ENCODE data around the gene PPY.
"Not testable (repeated sequence)": the region's sequence is repeated elsewhere in the genome, so short reads cannot be mapped to it uniquely, and the experiment has no call there.

Gene PPY

DNA sequence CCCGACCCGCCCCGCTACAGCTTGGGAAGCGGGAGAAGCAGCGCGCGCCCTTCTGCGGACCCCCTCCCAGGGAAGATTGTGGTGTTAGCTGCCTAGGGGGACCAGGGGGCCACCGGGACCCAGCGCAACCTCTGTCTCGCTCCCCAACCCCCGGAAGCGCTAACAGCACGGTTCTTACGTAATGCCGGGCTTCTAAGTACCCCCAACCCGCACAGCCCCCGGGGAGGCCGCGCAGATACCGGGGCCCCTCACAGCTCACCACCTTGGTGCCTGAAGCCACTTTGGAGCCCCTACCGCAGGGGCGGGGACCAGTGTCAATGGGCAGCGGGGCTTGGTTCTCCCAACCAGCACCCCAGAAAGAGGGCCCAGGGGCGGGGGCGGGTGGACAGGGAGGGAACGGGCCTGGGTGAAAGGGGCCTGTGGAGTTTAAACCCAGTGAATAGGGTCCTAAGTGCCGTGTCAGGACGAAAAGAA is 35.3 kb downstream of the PPY start:
- no peaks in the 10 kb centered on the region for H3K36me3 ChIP-seq (ENCODE audit: control insufficient read depth, insufficient read depth, low read length)
- peaks cover 4% of the 10 kb centered on the region for H3K4me1 ChIP-seq (ENCODE audit: control insufficient read depth, insufficient read depth, low read length)
- no peaks in the 10 kb centered on the region; the same call in 1 of the 2 replicates for H3K27me3 ChIP-seq (ENCODE audit: control insufficient read depth, insufficient read depth, low read length)
- WGBS (ENCODE audit: insufficient coverage, insufficient read length) = no CpG with 5 or more reads among the region's 29 CpGs
- H3K27ac ChIP-seq (ENCODE audit: low read length) = no peak overlapping the region
- peak overlapping the region; percentile 69; the same call in 1 of the 2 replicates for H3K4me3 ChIP-seq (ENCODE audit: low read length)
- no peaks in the 10 kb centered on the region for H3K9me3 ChIP-seq (ENCODE audit: control insufficient read depth, insufficient read depth, low read length)
- DNase-seq (ENCODE audit: low read depth, low spot score) = no peak

DNA sequence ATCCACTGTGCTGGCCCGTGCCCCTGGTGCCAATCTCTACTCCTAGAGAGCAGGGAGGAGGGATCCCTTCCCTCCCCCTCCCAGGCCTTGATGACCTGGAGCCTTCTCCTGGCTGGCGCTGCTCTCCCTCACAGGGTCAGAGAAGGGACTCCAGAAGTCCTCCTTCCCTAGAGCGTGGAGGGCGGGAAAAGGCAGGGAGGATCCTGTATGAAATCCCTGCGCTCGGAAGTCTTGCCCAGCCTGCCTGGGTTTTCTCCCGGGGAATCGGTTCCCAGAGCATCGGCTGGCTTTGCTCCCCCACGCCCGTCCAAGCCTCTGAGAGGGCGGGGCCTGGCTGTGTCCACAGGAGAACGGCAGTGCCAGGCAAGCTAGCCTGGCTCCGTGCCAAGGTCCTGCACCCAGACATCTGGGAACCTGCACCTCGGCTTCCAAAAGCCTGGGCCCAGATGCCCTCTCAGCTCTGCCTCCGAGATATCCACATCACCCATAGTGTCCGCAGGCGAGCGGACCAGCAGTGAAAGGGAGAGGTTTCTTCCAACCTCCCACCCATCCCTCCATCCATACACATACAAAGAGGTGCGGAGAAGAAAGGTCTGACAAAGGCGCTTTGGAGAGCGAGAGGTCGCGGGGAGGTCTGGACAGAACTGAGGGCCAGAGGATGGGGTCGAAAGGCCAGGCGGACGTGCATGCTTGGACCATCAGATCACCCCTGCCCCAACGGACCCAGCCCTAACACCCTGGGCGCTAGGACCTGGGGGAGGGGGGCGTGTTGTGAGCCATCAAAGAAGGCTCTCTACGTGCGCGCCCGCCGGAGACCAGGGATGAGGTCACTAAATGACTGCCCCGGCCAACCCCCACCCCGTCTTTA is 36.1 kb downstream of the PPY start:
- no CpG with 5 or more reads among the region's 37 CpGs for WGBS (ENCODE audit: insufficient coverage, insufficient read length)
- no peaks in the 10 kb centered on the region for H3K36me3 ChIP-seq (ENCODE audit: control insufficient read depth, insufficient read depth, low read length)
- H3K9me3 ChIP-seq (ENCODE audit: control insufficient read depth, insufficient read depth, low read length) = no peaks in the 10 kb centered on the region
- peaks cover 6% of the 10 kb centered on the region for H3K4me1 ChIP-seq (ENCODE audit: control insufficient read depth, insufficient read depth, low read length)
- peak overlapping the region; percentile 69; the same call in 1 of the 2 replicates for H3K4me3 ChIP-seq (ENCODE audit: low read length)
- no peak for DNase-seq (ENCODE audit: low read depth, low spot score)
- H3K27me3 ChIP-seq (ENCODE audit: control insufficient read depth, insufficient read depth, low read length) = no peaks in the 10 kb centered on the region; the same call in 1 of the 2 replicates
- H3K27ac ChIP-seq (ENCODE audit: low read length) = no peak overlapping the region

DNA sequence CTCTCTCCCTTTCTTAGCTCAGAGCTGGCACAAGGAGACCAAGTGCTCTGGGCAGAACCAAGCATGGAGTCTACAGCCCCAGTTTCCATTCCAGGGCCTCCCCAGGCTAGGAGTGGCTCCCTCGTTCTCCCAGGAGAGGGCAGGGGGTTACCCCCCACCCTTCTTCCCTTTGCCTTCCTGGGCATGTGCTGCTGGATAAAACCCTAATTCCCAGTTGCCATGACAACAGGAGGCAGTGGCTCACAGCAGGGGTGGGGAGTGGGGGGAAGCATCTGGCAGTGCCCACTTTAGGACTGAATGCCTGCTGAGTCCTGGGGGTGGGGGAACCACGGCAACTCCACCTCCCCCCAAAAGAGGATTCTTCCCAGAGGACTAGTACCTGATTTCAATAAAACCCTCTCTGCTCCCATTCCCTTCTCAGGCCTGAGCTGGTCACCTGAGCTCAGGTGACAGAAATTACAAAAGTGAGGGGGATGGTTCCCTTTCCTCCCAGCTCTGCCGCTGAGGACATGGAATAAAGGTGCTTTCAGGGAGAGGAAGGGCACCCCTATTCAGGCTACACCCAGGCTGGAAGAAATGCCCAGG is 36.8 kb downstream of the PPY start:
- no peaks in the 10 kb centered on the region for H3K9me3 ChIP-seq (ENCODE audit: control insufficient read depth, insufficient read depth, low read length)
- H3K4me3 ChIP-seq (ENCODE audit: low read length) = peak overlapping the region; percentile 69; the same call in 1 of the 2 replicates
- DNase-seq (ENCODE audit: low read depth, low spot score) = no peak
- peaks cover 8% of the 10 kb centered on the region for H3K4me1 ChIP-seq (ENCODE audit: control insufficient read depth, insufficient read depth, low read length)
- H3K27me3 ChIP-seq (ENCODE audit: control insufficient read depth, insufficient read depth, low read length) = no peaks in the 10 kb centered on the region; the same call in 1 of the 2 replicates
- no peak overlapping the region for H3K27ac ChIP-seq (ENCODE audit: low read length)
- no CpG with 5 or more reads among the region's 3 CpGs for WGBS (ENCODE audit: insufficient coverage, insufficient read length)
- H3K36me3 ChIP-seq (ENCODE audit: control insufficient read depth, insufficient read depth, low read length) = no peaks in the 10 kb centered on the region

DNA sequence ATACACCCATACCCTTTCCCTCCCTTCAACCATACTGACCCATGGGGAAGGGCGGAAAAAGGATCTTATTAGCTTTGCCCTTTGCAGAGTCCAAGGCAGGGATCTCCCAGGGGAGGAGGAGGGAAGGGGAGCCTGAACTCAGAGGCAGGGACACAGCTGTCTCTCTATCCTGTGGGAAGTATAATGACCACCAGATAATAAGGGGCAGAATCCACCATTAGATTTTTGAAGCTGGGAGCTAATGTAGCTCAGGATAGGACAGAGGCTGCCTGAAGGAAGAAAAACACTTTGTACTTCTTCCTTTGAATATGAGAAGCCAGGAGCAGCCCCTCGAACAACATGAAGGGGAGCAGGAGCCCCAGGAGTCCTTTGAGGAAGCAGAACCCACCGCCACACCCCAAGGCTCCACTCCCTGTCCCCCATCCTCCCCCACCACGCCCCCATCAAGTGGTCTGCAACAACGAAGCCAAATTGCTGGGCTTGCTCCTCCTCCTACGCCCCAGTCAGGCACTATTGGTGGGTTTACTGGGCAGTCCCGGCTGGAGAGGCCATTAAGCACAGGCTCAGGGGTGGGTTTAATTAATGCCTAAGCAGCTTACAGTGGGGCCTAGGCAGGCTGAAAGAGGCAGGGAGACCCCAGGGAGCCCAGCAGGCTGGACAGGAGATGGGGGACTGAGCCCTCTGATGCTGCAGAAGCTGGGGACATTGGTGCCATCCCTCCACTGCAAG is 40.3 kb downstream of the PPY start:
- Histone ChIP-seq H3K36me3 (ENCODE audit: control insufficient read depth, insufficient read depth, low read length) (no peaks in the 10 kb centered on the region), H3K4me3 (ENCODE audit: low read length) (no peak overlapping the region), H3K4me1 (ENCODE audit: control insufficient read depth, insufficient read depth, low read length) (peaks cover 11% of the 10 kb centered on the region), H3K27me3 (ENCODE audit: control insufficient read depth, insufficient read depth, low read length) (no peaks in the 10 kb centered on the region; the same call in 1 of the 2 replicates), H3K9me3 (ENCODE audit: control insufficient read depth, insufficient read depth, low read length) (no peaks in the 10 kb centered on the region), H3K27ac (ENCODE audit: low read length) (no peak overlapping the region)
- WGBS (ENCODE audit: insufficient coverage, insufficient read length) = no CpG with 5 or more reads among the region's 7 CpGs
- DNase-seq (ENCODE audit: low read depth, low spot score) = no peak

DNA sequence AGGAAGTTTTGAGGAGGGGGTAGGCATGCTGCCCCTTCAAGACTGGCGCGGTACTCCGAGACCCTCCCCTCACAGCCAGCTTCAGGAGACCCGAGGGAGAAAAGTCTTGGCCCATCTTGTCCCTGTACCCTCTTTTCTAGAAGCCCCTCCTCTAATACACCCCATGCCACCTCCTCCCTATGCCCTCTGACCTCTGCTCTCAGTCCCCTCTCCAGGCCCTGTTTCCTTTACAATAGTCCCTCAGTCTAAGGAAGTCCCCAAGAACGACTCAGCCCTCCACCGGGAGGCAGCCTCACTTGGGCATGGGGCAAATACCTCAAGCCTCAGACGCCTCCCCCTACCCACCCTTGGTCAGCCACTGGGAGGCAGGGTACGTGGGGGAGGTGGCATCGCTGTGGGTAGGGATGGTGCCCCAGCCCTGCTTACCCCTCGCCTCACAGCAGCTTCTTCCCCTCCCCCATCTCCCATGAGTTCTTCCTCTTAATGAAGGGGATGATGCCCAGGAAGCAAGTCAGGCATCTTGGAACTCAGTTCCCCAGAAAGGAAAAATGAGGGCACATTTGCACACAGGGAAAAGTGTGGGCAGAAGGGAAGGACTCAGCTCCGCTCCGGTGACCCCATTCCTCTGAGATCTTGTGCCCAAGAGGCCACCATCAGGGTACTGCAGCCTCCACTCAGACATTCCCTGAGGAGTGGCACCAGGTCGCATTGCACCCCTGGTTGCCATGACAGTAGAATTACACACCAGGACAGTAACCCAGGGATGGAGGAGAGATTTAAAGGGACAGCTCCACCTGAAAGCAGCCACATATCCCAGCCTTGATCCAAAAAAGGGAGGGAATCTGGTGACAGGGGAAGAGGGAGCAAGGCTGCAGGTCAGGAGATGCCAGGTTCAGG is 41.2 kb downstream of the PPY start:
- no peaks in the 10 kb centered on the region for H3K36me3 ChIP-seq (ENCODE audit: control insufficient read depth, insufficient read depth, low read length)
- H3K27me3 ChIP-seq (ENCODE audit: control insufficient read depth, insufficient read depth, low read length) = no peaks in the 10 kb centered on the region; the same call in 1 of the 2 replicates
- peak overlapping the region; percentile 50; the same call in 1 of the 2 replicates for H3K4me3 ChIP-seq (ENCODE audit: low read length)
- no peak for DNase-seq (ENCODE audit: low read depth, low spot score)
- no peak overlapping the region for H3K27ac ChIP-seq (ENCODE audit: low read length)
- H3K9me3 ChIP-seq (ENCODE audit: control insufficient read depth, insufficient read depth, low read length) = no peaks in the 10 kb centered on the region
- WGBS (ENCODE audit: insufficient coverage, insufficient read length) = no CpG with 5 or more reads among the region's 13 CpGs
- H3K4me1 ChIP-seq (ENCODE audit: control insufficient read depth, insufficient read depth, low read length) = peaks cover 11% of the 10 kb centered on the region

GRCh38 chr17:43900183-43900857 is 42.0 kb downstream of the PPY start:
- Histone ChIP-seq H3K27ac (ENCODE audit: low read length) (no peak overlapping the region), H3K4me1 (ENCODE audit: control insufficient read depth, insufficient read depth, low read length) (peaks cover 8% of the 10 kb centered on the region), H3K4me3 (ENCODE audit: low read length) (peak overlapping the region; percentile 50; the same call in 1 of the 2 replicates), H3K27me3 (ENCODE audit: control insufficient read depth, insufficient read depth, low read length) (no peaks in the 10 kb centered on the region; the same call in 1 of the 2 replicates), H3K9me3 (ENCODE audit: control insufficient read depth, insufficient read depth, low read length) (no peaks in the 10 kb centered on the region), H3K36me3 (ENCODE audit: control insufficient read depth, insufficient read depth, low read length) (no peaks in the 10 kb centered on the region)
- DNase-seq (ENCODE audit: low read depth, low spot score) = no peak
- WGBS (ENCODE audit: insufficient coverage, insufficient read length) = no CpG with 5 or more reads among the region's 31 CpGs

DNA sequence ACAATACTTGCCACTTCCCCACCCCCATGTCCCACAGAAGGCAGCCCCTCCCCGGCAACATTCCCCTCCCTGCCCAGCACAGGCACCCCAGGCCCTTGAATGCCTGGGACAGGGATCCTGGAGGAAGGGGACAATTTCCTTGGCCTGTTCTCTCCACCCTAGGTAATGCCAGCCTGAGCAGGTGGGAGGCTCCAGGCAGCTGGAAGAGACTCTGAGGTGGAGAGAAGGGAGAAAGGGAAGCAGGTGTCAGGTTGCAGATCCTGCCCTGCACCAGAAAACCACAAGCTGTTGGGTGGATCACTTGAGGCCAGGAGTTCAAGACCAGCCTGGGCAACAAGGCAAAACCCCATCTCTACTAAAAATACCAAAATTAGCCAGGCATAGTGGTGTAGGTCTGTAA is 43.8 kb downstream of the PPY start:
- no peaks in the 10 kb centered on the region for H3K36me3 ChIP-seq (ENCODE audit: control insufficient read depth, insufficient read depth, low read length)
- H3K9me3 ChIP-seq (ENCODE audit: control insufficient read depth, insufficient read depth, low read length) = no peaks in the 10 kb centered on the region
- H3K27me3 ChIP-seq (ENCODE audit: control insufficient read depth, insufficient read depth, low read length) = no peaks in the 10 kb centered on the region; the same call in 1 of the 2 replicates
- DNase-seq (ENCODE audit: low read depth, low spot score) = no peak
- no peak overlapping the region for H3K27ac ChIP-seq (ENCODE audit: low read length)
- WGBS (ENCODE audit: insufficient coverage, insufficient read length) = no CpG with 5 or more reads among the region's 1 CpG
- H3K4me3 ChIP-seq (ENCODE audit: low read length) = no peak overlapping the region
- peaks cover 7% of the 10 kb centered on the region for H3K4me1 ChIP-seq (ENCODE audit: control insufficient read depth, insufficient read depth, low read length)

GRCh38 chr17:43897831-43898230 is 44.4 kb downstream of the PPY start:
- Histone ChIP-seq H3K4me3 (ENCODE audit: low read length) (no peak overlapping the region), H3K36me3 (ENCODE audit: control insufficient read depth, insufficient read depth, low read length) (no peaks in the 10 kb centered on the region), H3K27ac (ENCODE audit: low read length) (no peak overlapping the region), H3K4me1 (ENCODE audit: control insufficient read depth, insufficient read depth, low read length) (peaks cover 9% of the 10 kb centered on the region), H3K9me3 (ENCODE audit: control insufficient read depth, insufficient read depth, low read length) (no peaks in the 10 kb centered on the region), H3K27me3 (ENCODE audit: control insufficient read depth, insufficient read depth, low read length) (no peaks in the 10 kb centered on the region; the same call in 1 of the 2 replicates)
- no peak for DNase-seq (ENCODE audit: low read depth, low spot score)
- WGBS (ENCODE audit: insufficient coverage, insufficient read length) = no CpG with 5 or more reads among the region's 3 CpGs

DNA sequence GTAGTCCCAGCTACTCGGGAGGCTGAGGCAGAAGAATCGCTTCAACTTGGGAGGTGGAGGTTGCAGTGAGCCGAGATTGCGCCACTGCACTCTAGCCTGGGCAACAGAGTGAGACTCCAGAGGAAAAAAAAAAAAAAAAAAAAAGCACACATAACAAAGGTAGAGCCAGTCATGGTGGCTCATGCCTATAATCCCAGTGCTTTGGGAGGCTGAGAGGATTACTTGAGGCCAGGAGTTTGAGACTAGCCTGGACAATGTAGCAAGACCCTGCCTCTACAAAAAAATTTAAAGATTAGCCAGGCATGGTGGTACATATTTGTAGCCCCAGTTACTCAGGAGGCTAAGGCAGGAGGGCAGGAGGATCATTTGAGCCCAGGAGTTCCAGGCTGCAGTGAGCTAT is 47.8 kb downstream of the PPY start:
- not testable (repeated sequence) for H3K4me3 ChIP-seq (ENCODE audit: low read length); H3K9me3 ChIP-seq (ENCODE audit: control insufficient read depth, insufficient read depth, low read length); H3K27ac ChIP-seq (ENCODE audit: low read length); H3K4me1 ChIP-seq (ENCODE audit: control insufficient read depth, insufficient read depth, low read length); DNase-seq (ENCODE audit: low read depth, low spot score); H3K36me3 ChIP-seq (ENCODE audit: control insufficient read depth, insufficient read depth, low read length); H3K27me3 ChIP-seq (ENCODE audit: control insufficient read depth, insufficient read depth, low read length)
- WGBS (ENCODE audit: insufficient coverage, insufficient read length) = no CpG with 5 or more reads among the region's 4 CpGs
